Measurements from ENCODE around the gene BACH2. TPM values are rescaled to one million over a fixed set of nuclear protein-coding genes. Genes with fewer than 3 reads are reported as not detected.

BACH2 gene
- polyA plus RNA-seq, 1 experiment = 2.2 TPM

GRCh38 chr6:89952686-89953085 lies 344.0 kb downstream of the BACH2 start:
- DNase-seq (ENCODE audit: low read depth, low spot score) = peak; percentile 24
- Histone ChIP-seq H3K27ac (ENCODE audit: low read depth, low read length) (no peak overlapping the region), H3K9me3 (ENCODE audit: control insufficient read depth, insufficient read depth, low read length) (peaks cover 7% of the 10 kb centered on the region; the same call in 1 of the 2 replicates), H3K4me3 (ENCODE audit: low read depth, low read length) (no peak overlapping the region), H3K27me3 (ENCODE audit: control insufficient read depth, insufficient read depth, low read length) (no peaks in the 10 kb centered on the region)
- POLR2A ChIA-PET = no interaction called here
- TF ChIP-seq CTCF (IDR thresholded peaks at IDR 0.05; ENCODE audit: low read depth, low read length) = no peak
- CTCF ChIA-PET = interaction anchor here (0.8 to 3.0 kb wide), 2 partner anchors 12 to 527 kb away, joined by 3 to 15 read pairs; no protein-coding TSS in a partner anchor

- Histone ChIP-seq H3K27me3 (ENCODE audit: control insufficient read depth, insufficient read depth, low read length) (no peaks in the 10 kb centered on the region), H3K9me3 (ENCODE audit: control insufficient read depth, insufficient read depth, low read length) (peaks cover 7% of the 10 kb centered on the region; the same call in 1 of the 2 replicates), H3K27ac (ENCODE audit: low read depth, low read length) (no peak overlapping the region), H3K4me3 (ENCODE audit: low read depth, low read length) (no peak overlapping the region)
- DNase-seq (ENCODE audit: low read depth, low spot score) = no peak
- TF ChIP-seq CTCF (IDR thresholded peaks at IDR 0.05; ENCODE audit: low read depth, low read length) = no peak
- ChIA-PET CTCF (interaction anchor here (0.8 to 3.0 kb wide), 3 partner anchors 9 to 527 kb away, joined by 3 to 15 read pairs (median 3); no protein-coding TSS in a partner anchor), POLR2A (no interaction called here)
Measured at GRCh38 chr6:89952105-89952671, 344.5 kb downstream of the BACH2 start.

- Histone ChIP-seq H3K27ac (ENCODE audit: low read depth, low read length) (peak overlapping the region; percentile 21), H3K27me3 (ENCODE audit: control insufficient read depth, insufficient read depth, low read length) (no peaks in the 10 kb centered on the region), H3K4me3 (ENCODE audit: low read depth, low read length) (no peak overlapping the region), H3K9me3 (ENCODE audit: control insufficient read depth, insufficient read depth, low read length) (peaks cover 7% of the 10 kb centered on the region; the same call in 1 of the 2 replicates)
- ChIA-PET CTCF (interaction anchor here (1.3 to 3.0 kb wide), 2 partner anchors 9 to 11 kb away, joined by 3 to 15 read pairs; no protein-coding TSS in a partner anchor), POLR2A (no interaction called here)
- TF ChIP-seq CTCF (IDR thresholded peaks at IDR 0.05; ENCODE audit: low read depth, low read length) = no peak
- no peak for DNase-seq (ENCODE audit: low read depth, low spot score)
Measured at GRCh38 chr6:89951574-89952104, 345.0 kb downstream of the BACH2 start.

GRCh38 chr6:89950879-89951391 lies 345.7 kb downstream of the BACH2 start:
- CTCF ChIA-PET = interaction anchor here (1.3 to 2.1 kb wide), 2 partner anchors 8 to 10 kb away, joined by 3 to 11 read pairs; no protein-coding TSS in a partner anchor
- TF ChIP-seq CTCF (IDR thresholded peaks at IDR 0.05; ENCODE audit: low read depth, low read length) = no peak
- Histone ChIP-seq H3K9me3 (ENCODE audit: control insufficient read depth, insufficient read depth, low read length) (peaks cover 7% of the 10 kb centered on the region; the same call in 1 of the 2 replicates), H3K27ac (ENCODE audit: low read depth, low read length) (no peak overlapping the region), H3K27me3 (ENCODE audit: control insufficient read depth, insufficient read depth, low read length) (no peaks in the 10 kb centered on the region), H3K4me3 (ENCODE audit: low read depth, low read length) (no peak overlapping the region)
- POLR2A ChIA-PET = no interaction called here
- no peak for DNase-seq (ENCODE audit: low read depth, low spot score)

GRCh38 chr6:89950446-89950845 lies 346.2 kb downstream of the BACH2 start:
- ChIA-PET CTCF (interaction anchor here (2.1 kb wide), 1 partner anchor 10 kb away, joined by 11 read pairs; no protein-coding TSS in a partner anchor), POLR2A (no interaction called here)
- H3K9me3 ChIP-seq (ENCODE audit: control insufficient read depth, insufficient read depth, low read length) = peaks cover 7% of the 10 kb centered on the region; the same call in 1 of the 2 replicates
- no peak for DNase-seq (ENCODE audit: low read depth, low spot score)
- no peak overlapping the region for H3K4me3 ChIP-seq (ENCODE audit: low read depth, low read length)
- TF ChIP-seq CTCF (IDR thresholded peaks at IDR 0.05; ENCODE audit: low read depth, low read length) = no peak
- no peak overlapping the region for H3K27ac ChIP-seq (ENCODE audit: low read depth, low read length)
- H3K27me3 ChIP-seq (ENCODE audit: control insufficient read depth, insufficient read depth, low read length) = no peaks in the 10 kb centered on the region

Data from AG04450 (cell line).